Measurements from ENCODE around the gene ADH1A. TPM values are rescaled to one million over a fixed set of nuclear protein-coding genes. Genes with fewer than 3 reads are reported as not detected.

ADH1A gene
- total RNA-seq, result not detected

DNA sequence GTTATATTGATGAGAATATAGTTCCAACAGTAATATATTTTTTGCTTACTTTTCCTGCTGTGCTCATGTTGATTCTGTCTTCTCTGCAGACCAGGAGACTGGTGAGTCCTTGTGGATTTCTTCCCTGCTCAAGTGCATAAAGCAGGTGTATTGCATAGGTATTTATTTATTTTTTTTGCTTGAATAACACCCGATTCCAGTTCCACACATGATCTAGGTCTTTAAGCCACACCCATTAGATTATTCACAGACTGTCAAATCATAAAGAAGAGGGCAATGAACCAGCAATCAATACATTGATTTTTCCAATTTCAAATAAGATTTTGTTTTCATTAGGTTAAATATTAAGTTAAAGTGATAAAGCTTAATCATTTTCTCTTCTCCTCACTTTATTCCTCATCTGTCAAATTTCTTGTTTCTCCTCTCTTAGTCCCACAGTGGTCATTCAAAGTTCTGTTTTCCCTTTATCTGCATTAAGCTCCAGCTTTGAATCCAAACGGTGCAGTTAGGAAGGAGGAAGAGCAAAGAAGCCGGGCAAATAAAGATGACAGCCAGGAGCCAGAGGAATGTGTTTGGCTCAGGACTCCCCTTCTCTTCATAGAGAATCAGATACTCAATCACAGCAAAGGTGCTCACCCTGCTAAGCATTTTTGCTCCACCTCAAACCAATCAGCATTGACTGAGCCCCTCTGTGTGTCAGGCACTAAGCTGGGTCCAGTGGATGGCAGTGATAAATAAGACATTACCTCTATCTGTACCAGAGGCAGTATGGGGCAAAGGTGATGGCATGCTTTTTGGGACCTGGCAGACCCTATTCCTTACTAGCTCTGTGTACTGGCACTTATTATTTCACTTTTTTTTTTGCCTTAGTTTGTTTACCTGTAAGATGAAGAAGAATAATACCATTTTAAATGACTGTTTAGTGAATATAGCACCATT, at the start of gene ADH1A:
TSS of gene ADH1A (minus strand) at position 138 of the 939 bp plus-strand sequence. CDS start at position 67, 71 bp downstream.

DNA sequence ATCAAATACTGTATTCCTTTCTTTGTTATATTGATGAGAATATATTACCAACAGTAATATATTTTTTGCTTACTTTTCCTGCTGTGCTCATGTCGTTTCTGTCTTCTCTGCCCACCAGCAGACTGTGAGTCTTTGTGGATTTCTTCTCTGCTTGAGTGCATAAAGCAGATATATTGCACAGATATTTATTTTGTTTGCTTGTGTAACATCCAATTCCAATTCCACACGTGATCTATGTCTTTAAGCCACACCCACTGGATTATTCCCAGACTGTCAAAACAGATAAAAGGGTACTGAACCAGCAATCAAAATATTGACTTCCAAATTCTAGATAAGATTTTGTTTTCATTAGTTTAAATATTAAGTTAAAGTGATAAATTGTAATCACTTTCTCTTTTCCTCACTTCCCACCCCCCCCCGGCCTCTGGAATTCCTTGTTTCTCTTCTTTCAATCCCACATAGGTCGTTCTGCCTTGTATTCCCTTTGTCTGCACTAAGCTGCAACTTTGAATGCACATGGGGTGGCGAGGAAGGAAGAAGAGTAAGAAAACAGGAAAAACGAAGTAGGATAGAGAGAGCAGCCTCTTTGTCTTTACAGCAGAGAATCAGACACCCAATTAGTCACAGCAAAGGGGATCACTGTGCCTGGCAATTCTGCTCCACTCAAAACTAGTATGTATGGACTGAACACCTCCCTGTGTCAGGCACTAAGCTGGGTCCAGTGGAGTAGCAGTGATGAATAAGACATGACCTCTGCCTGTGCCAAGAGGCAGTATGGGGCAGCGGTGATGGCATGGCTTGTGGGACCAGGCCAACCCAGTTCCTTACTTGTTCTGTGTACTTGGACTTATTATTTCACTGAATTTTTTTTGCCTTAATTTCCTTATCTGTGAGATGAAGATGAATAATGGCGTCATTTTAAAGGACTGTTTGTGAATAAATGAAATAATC, 30.7 kb upstream of the ADH1A start, which contains the start of gene ADH1B:
TSS of gene ADH1B (minus strand) at position 161 of the 951 bp plus-strand sequence. CDS start at position 91, 70 bp downstream.

Other genes with a start within 250 kb of the ADH1A start
- 100 to 1,000 TPM; 156 to 171 TPM for gene ADH5, start 202.2 kb downstream of the ADH1A start, total RNA-seq
- not detected for gene ADH4, start 146.7 kb downstream of the ADH1A start, total RNA-seq
- not detected for gene ADH6, start 71.7 kb downstream of the ADH1A start, total RNA-seq
- gene ADH1B, start 30.4 kb upstream of the ADH1A start, total RNA-seq, result under 1 TPM in 1 of 2 donors, not detected in 1; under 0.01 TPM
- not detected for gene ADH1C, start 61.8 kb upstream of the ADH1A start, total RNA-seq
- gene ADH7, start 144.4 kb upstream of the ADH1A start, total RNA-seq, result not detected
- gene C4orf17, start 220.0 kb upstream of the ADH1A start, total RNA-seq, result not detected

Measured in melanocyte of skin (primary cell).